Activated CD4-positive, alpha-beta T cell treated with anti-CD3 and anti-CD28 coated beads, Interleukin-2, amount 50 U/mL, for 16 hours (primary cell): Measurements from ENCODE around the gene ARID3A.

ENCODE experiments used
- DNase-seq: peaks from one replicate; pipeline ENCODE4 v3.0.0-alpha.2; 2020

The ARID3A gene

DNA sequence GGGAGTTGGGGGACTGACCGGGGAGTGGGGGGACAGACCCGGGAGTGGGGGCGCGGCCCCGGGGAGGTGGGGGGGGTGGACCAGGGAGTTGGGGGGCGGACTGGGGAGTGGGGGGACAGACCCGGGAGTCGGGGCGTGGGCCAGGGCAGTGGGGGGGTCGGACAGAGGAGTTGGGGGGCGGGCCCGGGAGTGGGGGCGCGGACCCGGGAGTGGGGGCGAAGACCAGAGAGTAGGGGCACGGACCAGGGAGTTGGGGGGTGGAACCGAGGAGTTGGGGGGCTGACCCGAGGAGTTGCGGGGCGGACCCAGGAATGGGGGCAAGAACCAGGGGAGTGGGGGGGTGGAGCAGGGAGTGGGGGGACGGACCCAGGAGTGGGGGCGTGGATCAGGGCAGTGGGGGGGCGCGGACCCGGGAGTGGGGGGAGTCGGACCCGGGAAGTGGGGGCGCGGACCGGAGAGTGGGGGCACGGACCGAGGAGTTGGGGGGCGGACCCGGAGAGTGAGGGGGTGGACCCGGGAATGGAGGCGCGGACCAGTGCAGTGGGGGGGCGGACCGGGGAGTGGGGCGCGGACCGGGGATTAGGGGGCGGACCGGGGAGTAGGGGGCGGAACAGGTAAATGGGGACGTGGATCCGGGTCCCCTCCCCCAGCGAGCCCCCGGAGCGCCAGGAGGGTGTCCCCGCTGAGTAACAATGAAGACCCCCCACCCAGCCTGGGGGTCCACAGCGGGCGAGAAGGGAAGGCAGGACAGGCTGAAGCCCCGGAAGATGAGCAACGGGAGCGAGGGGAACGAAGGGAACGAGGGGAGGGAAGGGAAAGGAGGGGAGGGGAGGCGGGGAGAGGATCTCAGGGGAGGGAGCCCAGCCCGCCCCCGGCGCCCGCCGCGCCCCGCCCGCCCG is 13.4 kb upstream of the ARID3A start:
- no peak for DNase-seq

DNA sequence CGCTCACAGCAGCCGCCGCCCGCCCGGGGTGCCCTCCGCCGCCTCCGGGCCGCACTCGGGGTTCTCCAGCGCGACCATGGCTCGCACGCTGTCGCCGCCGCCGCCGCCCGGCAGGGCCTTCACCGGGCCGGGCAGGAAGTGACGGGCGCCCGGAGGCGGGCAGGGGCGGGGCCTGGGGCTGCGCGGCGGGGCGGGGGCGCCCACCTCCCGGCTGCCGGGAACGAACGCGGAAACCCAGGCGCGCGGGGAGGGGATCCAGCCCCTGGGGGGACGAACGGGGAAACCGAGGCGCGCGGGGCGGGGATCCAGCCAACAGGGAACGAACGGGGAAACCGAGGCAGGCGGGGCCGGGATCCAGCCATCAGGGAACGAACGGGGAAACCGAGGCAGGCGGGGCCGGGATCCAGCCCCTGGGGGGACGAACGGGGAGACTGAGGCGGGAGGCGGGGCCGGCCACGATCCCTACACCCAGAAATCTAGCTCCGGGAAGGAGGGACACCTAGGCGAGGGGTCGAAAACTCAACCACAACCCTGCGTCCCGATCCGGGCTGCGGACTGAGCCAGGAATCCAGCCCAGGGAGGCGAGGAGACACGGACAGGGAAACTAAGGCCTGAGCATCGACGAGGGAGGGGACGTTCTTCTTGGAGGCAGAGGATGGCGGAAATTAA is 12.6 kb upstream of the ARID3A start, which contains the start of gene R3HDM4:
Gene R3HDM4 (minus strand): TSS at position 140 of the 669 bp plus-strand sequence. CDS start 62 bp downstream, at position 78.
- DNase-seq = peak; percentile 78

DNA sequence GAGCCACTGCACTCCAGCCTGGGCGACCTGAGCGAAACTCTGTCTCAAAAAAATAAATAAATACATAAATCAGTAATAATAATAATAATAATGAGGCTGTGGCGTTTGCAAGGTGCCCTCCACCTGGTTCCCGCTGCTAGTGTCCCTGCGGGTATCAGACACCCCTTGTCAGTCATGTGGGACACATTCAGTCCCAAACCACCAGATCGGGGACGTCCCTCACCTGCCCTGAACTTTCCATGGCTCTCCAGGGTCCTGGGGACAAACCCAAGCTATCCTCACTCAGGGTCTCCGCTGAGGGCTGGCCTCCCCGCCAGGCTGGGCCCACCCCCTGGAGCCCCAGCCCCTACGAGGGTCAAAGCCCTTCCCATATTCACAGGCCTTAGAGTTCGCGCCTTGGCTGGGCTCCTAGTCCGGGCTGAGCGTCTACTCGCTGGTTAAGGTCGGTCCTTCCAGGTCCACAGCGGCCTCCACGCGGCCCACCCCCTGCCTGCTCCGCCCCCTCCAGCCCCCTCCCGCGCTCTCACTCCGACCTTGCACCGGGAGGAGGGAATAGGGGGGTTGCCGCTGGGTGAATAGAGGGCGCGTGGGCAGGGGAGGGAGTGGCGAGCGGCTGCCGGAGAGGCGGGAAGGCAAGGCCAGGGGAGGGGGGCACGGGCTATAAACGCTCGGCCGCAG is 9.1 kb upstream of the ARID3A start:
- no peak for DNase-seq

DNA sequence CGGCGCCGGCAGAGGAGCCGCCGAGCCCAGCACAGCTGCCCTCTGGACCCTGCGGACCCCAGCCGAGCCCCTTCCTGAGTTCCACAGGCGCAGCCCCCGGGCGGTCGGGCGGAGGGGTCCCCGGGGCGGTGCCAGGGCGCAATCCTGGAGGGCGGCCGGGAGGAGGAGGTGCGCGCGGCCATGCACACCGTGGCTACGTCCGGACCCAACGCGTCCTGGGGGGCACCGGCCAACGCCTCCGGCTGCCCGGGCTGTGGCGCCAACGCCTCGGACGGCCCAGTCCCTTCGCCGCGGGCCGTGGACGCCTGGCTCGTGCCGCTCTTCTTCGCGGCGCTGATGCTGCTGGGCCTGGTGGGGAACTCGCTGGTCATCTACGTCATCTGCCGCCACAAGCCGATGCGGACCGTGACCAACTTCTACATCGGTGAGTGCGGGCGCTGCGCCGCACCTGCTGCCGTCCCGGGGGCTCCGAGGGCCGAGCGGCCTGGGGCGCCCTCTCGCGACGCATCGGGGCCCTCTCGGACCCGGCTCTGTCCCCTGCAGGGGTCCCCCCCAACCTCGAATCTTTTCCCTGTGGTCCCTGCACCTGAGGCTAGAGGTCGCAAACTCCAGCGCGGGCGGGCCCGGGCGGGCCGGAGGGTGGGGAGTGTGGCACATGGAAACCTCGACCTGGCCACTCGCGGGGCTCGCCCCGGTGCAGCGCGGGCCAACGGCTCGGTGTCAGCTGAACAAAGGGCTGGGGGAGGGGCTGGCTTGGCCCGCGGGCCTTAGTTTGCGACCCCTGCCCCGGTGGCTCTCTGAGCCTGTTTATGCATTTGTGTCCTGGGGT is 8.3 kb upstream of the ARID3A start, which contains the start of gene KISS1R:
Gene KISS1R (plus strand): TSS at position 11 of the 829 bp plus-strand sequence. CDS start 170 bp downstream, at position 181.
- DNase-seq = no peak

DNA sequence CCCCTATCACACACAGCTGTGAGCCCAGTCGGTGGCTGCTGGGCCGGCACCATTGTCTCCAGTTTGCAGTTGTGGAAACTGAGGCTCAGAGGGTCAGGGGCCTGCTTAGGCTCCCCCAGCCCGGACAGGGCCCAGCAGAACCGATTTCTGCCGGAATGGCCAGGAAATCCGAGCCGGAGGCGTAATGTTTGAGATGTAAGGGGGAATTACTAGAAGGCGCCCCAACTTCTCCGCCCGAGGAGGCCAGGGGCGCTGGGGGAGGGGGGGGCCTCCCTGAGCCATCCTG is 7.7 kb upstream of the ARID3A start:
- no peak for DNase-seq

DNA sequence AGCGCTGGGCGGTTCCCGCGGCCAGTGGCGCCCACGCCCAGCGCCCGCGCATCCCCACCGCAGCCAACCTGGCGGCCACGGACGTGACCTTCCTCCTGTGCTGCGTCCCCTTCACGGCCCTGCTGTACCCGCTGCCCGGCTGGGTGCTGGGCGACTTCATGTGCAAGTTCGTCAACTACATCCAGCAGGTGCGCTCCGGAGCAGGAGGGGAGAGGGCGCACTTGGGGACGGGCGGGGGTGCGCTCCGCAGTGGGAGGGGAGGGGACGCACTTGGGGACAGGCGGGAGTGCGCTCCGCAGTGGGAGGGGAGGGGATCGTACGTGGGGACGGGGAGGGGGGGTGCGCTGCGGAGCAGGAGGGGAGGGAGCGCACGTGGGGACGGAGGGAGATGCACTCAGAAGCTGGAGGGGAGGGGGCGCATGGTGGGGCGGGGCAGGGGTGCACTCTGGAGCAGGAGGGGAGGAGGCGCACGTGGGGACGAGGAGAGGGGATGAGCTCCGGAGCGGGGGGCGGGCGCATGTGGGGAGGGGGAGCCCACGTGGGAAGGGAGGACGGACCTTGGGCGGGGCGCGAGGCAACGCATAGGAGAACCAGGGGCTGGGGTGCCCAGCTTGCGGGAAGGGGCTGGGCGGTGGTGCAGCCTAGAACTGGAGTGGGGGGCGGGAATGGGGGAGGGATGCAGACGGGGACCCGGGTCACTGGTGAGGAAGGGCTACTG is 7.2 kb upstream of the ARID3A start:
- peak; percentile 57 for DNase-seq

DNA sequence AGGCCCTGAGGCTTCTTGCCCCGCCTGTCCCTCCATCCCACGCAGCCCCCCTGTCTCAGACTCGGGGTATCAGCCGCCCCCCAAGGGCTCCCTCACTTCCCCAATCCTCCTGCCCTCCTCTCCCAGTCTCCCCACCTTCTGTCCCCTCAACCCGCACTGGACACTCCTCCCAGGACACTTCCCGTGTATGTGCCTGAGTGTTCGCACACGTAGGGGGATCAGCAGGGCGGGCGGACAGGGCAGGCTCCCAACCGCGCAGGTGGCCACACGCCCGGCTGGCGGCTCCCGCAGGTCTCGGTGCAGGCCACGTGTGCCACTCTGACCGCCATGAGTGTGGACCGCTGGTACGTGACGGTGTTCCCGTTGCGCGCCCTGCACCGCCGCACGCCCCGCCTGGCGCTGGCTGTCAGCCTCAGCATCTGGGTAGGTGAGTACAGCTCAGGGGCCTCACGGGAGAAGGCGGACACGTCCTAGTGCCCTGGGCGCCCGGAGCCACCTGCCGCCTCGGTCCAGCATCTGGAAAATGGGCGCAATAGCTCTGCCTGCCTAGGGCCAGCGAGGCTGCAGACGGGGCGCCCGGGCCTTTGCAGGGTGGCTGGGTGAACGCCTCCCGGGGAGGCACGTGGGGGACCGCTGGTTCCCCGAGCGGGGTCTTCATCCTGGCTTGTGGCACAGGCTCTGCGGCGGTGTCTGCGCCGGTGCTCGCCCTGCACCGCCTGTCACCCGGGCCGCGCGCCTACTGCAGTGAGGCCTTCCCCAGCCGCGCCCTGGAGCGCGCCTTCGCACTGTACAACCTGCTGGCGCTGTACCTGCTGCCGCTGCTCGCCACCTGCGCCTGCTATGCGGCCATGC is 6.4 kb upstream of the ARID3A start:
- no peak for DNase-seq

DNA sequence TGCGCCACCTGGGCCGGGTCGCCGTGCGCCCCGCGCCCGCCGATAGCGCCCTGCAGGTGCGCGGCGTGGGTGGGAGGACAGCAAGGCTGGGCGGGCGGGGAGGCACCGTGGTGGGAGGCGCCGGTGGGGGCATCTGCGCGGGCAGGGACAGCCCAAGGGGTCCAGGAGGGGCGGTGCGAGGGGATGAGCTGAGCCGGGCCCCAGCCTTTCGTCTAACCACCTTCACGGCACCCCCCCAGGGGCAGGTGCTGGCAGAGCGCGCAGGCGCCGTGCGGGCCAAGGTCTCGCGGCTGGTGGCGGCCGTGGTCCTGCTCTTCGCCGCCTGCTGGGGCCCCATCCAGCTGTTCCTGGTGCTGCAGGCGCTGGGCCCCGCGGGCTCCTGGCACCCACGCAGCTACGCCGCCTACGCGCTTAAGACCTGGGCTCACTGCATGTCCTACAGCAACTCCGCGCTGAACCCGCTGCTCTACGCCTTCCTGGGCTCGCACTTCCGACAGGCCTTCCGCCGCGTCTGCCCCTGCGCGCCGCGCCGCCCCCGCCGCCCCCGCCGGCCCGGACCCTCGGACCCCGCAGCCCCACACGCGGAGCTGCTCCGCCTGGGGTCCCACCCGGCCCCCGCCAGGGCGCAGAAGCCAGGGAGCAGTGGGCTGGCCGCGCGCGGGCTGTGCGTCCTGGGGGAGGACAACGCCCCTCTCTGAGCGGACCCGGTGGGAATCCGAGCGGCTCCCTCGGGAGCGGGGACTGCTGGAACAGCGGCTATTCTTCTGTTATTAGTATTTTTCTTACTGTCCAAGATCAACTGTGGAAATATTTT is 5.6 kb upstream of the ARID3A start:
- peak; percentile 66 for DNase-seq

DNA sequence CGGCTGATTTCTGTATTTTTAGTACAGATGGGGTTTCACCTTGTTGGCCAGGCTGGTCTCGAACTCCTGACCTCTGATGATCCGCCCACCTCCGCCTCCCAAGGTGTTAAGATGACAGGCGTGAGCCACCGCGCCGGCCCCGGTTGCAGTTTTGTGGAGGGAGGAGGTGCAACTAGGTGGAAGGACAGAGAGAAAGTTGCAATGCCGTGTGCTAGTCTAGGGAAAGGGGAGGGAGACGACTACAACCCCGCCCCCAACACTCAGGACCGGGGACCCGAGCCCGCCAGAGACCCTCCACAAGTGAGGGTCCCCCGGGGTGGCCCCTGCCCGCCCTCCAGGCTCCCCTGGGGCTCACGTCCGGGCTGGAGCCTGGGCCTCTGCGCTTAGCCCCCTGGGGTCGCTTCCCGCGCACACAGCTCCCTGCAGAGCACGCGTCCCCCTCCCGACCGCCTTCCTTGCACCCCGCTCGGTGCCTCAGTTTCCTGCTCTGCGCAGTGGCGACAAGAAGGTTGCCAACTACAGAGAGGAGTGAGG is 1.2 kb upstream of the ARID3A start:
- DNase-seq = no peak

DNA sequence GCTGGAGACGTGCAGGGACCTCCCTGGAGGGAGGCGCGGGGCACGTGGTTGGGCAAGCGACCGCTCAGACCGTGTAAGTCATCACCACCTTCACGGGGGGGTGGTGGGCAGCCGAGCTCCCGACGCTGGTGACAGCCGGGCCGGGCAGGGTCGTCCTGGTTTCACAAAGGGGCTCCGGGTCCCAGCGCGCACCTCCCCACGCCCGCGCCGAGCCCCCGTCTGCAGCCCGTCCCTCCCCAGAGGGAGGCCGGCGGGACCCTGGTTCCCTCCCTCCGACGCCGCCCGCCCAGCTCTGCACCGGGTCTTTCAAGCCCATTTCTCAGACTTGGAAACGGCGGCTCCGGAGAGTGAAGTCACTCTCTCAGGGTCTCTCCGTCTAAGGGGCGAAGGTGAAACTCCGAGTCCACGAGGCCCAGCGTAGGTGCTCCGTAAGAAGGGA is 729 bp upstream of the ARID3A start:
- DNase-seq = peak; percentile 81

DNA sequence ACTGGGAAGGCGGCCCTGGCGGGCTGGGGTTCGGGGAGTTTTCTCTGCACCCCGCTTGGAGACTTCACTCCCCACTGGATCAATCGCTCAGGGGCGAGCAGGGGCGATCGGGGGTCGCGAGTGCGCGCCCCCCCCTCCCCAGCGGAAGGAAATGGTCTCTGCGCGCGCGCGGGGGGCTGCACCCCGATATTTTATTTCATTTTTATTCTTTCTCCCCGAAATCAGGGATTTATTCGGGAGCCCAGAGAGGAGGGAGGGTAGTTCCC is 421 bp downstream of the ARID3A start:
- DNase-seq = no peak

DNA sequence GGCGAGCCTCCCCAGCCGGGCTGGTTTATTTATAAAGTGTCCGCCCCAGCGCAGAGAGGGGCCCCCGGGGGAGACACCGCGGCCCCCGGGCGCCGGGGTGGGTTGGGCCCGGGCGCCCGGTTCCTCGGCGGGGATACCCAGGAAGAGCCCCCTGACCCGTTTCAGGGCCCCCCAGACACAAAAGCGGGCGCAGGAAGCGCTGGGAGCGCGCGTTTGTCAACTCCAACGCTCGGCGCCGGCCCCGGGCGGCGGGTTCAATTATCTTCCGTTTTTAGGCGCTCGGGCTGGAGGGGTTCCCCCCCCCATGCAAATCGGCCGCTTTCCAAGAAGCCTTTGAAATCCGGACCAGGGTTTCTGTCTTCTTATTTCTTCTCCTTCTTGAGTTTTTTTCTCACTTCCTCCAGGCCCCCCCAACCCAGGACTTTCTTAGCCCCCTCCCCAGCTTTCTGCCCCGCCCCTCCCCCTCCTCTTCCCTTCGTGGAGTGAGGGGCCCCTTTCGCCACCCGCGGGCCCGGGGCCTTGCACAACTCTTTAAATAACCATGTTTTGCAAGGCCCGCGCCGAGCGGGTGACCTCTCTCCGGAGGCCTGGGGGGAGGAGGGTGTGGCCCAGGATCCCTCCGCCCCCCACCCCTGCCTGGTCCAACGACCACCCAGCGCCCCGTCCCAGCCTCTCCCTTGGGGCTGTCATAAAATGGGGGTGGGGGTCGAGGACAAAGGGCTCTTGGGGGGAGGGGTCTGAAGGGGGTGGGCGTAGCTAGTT is 935 bp downstream of the ARID3A start:
- DNase-seq = no peak

DNA sequence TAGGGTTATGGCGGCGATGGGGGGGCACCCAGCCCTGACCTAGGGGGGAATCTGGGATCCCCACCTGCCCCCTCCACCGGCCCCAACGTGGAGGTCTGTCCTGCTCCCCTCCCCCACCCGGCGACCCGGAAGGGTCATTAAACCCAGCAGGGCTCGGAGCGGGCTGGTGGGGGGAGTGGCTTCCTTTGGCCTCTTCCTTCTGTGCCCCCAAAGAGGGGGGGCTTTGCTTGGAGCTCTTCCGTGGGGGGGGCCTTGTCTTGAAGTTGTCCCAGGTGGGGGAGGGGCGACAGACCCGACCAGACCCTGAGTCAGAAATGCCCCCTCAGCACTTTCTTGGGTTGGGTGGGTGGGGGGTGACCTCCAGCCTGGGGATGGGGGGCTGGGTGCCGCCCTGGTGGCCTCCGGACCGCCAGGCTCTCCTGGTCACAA is 1.5 kb downstream of the ARID3A start:
- DNase-seq = no peak

DNA sequence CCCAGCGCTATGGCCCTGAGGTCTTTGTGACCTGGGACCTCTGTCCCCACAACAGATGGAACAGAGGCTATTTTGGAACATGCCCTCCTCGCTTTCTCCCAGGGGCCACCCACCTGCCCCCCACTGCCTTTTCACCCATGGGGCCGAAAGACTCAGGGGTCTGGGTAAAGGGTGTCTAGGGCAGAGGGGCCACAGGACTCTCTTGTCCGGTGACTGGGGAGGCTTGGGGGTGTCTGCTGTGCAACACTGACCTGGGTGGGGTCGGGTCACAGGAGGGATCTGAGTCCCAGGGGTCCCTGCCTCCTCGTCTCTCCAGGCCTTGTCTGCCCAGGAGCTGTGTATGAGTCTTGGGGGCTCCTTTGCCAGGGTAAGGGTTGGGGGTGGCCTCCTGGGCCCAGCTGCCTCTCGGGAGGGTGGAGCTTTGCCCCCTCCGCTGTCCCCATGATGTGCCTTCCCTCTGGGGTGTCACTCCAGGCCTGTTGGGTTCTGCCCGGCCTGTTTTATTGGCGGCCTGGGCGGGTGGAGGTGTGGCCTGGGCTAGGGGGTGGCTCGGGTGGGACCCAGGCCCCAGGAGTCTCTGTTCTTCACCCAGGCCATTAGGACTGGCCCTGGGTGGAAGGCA is 2.1 kb downstream of the ARID3A start:
- DNase-seq = no peak

DNA sequence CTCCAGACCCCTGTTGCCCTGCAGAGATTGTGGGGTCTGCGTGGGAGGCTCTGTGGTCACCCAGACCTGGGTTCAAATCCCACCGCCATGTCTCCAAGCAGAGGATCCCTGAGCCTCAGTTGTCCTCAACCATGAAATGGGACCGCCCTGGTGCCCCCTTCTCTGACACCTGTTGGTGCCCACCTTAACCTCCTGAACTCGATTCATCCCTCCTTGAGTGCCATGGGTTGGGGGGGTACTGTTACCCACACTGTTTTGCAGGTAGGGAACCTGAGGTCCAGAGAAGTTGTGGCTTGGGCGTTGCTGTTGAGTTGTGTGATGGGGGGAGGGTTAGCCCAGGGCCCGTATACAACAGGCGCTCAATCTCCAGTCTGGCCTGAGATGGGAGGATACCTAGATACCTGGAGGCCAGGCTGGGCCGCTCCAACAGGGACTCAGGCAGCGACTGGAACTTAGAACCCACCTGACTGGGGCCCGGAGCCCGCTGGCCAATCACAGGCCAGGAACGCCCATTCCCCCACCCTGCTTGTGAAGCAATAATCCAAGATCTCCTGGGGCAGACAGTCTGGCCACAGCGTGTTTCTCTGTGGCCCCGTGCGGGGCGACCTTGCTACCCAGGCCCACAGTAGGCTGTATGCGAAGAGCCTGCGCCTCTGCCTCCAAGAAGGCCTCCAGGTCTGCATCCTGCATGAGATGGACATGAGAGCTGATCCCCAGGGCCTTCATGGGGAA is 2.8 kb downstream of the ARID3A start:
- no peak for DNase-seq

DNA sequence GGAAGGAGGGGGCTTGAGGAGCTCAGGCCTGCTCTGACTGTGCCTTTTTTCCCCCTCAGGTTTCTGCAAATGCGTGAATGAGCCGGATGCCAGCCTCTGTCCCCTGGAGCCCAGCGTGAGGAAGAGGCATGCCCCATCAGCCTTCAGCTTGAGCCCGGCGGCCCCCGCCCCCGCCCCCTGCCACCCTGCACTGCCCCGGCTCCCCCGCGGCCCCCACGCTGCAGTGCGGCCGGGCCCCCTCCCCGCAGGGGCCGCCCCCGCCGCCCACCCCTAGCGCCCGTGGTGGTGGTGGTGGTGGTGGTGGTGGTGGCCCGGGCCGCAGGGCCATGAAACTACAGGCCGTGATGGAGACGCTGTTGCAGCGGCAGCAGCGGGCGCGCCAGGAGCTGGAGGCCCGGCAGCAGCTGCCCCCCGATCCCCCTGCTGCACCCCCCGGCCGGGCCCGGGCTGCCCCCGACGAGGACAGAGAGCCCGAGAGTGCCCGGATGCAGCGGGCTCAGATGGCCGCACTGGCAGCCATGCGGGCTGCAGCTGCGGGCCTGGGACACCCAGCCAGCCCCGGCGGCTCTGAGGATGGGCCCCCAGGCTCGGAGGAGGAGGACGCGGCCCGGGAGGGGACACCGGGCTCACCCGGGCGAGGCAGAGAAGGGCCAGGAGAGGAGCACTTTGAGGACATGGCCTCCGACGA is 3.5 kb downstream of the ARID3A start:
- no peak for DNase-seq

DNA sequence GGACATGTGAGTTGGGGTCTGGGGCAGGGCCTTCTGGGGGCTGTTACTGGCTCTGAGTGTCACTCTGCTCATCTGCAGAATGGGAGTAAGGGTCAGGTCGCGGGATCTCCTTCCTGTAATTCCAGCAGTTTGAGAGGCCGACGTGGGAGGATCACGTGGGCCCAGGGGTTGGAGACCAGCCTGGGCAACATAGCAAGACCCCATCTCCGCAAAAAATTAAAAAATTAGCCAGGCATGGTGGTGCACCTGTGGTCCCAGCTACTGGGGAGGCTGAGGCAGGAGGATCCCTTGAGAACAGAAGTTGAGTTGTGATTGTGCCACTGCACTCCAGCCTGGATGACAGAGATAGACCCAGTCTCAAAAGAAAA is 4.0 kb downstream of the ARID3A start:
- no peak for DNase-seq
